Hematopoietic multipotent progenitor cell treated with erythropoietin and hydrocortisone succinate and interleukin-3 and kit ligand, for 15 days (in vitro differentiated cells): Measurements from ENCODE around the gene CCN2.

Experiments
- DNase-seq: peaks from one replicate; pipeline ENCODE4 v3.0.0-alpha.2; 2015; ENCODE audit warnings: low spot score

Gene CCN2

GRCh38 chr6:131950767-131951575 is at the start of gene CCN2:
Gene CCN2, minus strand, starts transcription at chr6:131951372. Its CDS starts 200 bp downstream, at chr6:131951172.
- no peak for DNase-seq

GRCh38 chr6:132000296-132000695 is 49.1 kb upstream of the CCN2 start:
- DNase-seq, result no peak

DNA sequence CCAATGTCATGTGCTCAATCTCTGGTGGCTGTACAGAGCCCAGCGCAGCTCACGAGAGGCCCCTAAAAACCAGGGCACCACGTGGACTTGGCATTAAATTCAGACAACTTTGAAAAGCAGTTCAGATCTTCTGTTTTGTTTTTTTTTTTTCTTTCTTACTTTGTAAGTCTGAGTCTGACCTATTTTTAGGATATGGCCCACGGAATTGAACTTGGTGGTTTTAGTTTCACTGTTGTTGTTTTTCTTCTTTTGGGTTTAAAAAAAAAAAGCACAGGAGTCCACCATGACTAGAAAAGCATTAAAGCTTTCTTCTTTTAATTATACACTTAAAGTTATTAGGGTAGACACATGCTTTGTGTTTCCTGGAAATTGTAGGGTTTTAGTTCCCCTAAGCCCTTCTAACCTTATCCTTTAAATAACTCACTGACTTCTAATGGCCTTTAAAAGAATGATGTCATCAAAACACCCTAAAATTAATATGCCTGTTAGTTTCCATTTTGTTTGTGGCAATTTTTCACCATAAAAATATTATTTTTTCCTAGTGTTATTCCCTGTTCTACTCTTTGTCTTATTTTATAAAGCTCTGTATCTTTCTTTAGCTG is 48.5 kb upstream of the CCN2 start:
- DNase-seq, result no peak

DNA sequence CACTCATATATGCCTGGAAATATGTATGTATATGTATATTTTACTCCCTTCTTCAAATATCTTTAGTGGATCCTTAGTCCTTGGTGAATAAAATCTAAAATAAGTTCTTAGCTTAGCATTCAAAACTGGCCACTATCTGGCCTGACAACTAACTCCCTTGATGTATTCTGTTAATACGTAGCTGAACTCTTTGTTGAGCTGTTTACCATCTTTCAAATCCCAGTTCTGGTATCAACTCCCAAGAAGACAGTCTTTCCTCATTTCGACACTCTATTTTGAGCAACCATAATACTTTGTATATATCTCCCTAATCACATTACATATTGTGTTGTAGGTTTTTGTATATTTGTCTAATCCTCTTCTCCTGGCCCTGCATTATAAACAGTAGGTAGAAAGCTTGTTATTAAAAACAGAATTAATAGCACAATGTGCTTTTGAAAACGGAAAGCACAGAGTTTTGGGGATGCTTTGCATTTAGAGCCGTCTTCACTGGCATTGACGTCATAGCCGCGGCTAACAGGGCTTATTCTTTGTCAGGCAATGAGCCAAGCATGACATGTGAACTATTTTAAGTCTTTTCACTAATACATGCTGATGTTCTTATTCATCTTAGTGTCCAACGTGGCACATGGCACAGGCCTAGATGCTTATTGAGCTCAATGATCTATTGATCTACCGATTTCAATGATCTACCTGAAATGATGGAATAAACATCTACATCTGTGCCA is 47.2 kb upstream of the CCN2 start:
- no peak for DNase-seq

DNA sequence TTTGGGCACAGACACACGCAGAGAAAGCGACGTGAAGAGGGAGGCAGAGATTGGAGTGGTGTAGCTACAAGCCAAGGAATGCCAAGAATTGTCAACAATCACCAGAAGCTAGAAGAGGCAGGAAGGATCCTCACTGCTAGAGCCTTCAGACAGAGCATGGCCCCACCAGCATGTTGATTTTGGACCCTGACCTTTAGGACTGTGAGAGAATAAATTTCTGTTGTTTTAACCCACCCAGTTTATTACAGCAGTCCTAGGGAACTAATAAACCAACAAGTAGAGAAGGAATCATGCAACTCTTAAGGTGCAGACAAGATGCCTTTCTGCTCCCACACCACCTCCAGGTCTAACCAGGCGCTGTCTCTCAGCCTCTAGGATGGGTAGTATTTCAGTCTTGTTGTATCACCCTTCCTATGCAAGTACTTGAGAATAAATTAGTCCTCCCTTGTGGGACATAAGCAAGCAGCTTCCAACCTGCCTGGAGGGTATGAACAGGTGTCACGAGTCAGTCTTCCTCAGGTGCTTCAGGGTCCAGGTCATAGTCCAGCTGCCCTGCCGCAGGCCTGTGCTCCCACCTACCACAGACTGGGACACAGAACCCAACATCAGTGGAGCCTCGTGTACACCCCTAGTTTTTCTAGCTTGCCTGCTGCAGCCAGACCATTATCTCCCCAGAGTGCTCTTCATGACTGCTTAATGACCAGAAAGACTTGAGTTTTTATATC is 46.4 kb upstream of the CCN2 start:
- DNase-seq, result no peak

DNA sequence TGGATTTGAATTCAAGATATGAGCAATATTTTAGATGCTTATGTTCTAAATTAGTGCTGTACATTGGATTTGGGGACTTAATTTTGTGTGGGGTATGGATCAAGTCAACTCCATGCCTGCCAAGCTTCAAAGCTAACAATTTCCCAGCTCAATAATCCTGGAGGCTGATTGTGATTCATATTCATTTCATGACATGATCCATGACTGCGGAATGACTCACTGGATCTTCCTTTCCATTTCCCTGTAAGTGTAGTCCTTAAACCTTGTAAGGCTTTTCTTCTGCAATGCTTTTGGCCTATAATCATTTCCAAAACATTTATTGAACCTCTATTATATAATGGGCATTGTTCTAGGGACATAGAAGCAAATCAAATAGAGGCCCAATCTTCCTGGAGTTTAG is 44.7 kb upstream of the CCN2 start:
- no peak for DNase-seq

GRCh38 chr6:131992557-131992956 is 41.4 kb upstream of the CCN2 start:
- DNase-seq, result no peak

- no peak for DNase-seq
Observed at GRCh38 chr6:131989036-131989435, 37.9 kb upstream of the CCN2 start.

DNA sequence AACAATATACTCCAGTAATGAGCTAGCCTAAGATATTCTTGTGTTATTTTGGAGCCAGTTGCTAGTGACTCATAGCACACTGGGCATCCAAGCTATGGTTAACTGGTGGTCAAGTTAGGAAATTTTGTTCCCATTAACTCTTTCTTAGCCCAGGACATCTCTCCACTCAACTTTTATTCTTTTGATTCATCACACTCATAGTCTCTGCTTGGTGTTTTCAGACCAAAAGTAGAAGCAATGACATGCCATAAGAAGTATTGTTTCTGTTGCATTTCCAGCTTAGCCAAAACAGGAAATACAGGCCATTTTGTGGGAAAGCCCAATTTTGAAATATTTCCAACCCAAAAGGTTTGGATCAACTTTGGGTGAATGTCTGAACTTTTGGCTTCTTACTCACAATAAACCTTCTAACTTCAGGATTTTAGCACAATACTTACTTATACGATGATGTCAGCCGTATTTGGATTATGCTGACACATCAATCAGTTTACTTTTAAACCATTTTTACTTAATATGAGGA is 31.6 kb upstream of the CCN2 start:
- DNase-seq, result no peak

GRCh38 chr6:131981624-131981978 is 30.4 kb upstream of the CCN2 start:
- no peak for DNase-seq

GRCh38 chr6:131980791-131981623 is 29.8 kb upstream of the CCN2 start:
- DNase-seq, result no peak

DNA sequence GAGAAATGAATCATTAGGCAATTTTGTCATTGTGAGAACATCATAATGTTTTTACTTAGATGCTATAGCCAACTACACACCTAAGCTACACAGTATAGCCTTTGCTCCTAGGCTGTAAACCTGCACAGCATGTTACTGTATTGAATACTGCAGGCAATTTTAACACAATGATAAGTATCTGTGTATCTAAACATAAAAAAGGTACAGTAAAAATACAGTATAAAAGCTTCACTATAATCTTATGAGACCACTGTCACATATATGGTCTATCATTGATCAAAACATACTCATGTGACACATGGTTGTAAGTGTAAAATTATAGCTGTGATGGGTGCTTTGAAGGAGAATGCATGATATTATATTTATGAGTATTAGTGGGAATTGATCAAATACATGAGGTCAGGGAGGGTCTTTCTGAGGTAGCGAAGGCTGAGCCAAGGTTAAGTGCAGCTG is 29.2 kb upstream of the CCN2 start:
- no peak for DNase-seq

GRCh38 chr6:131979515-131980337 is 28.6 kb upstream of the CCN2 start:
- no peak for DNase-seq

GRCh38 chr6:131978522-131978921 is 27.4 kb upstream of the CCN2 start:
- DNase-seq, result no peak

GRCh38 chr6:131976545-131977061 is 25.4 kb upstream of the CCN2 start:
- DNase-seq, result no peak

DNA sequence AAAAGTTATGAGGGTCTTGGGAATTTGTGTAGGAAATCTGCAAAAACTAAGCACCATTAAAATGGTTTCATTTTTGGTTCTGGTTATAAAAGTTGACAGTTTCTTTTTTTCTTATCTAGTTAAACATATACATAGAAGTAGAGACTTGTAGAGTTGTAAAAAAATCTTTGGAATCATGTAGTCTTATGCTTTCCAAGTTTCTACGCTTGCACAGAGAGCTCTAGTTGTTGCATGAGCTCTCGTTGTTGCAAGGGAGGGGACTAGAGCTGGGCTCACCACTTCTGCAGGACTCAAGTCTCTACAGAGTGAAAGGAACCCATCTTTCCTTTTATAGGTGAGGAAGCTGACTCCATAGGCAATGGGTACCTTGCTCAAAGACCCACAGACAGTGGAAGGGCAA is 21.6 kb upstream of the CCN2 start:
- no peak for DNase-seq

GRCh38 chr6:131970076-131970859 is 19.1 kb upstream of the CCN2 start:
- no peak for DNase-seq

- DNase-seq, result no peak
Observed at GRCh38 chr6:131968656-131969055, 17.5 kb upstream of the CCN2 start.

DNA sequence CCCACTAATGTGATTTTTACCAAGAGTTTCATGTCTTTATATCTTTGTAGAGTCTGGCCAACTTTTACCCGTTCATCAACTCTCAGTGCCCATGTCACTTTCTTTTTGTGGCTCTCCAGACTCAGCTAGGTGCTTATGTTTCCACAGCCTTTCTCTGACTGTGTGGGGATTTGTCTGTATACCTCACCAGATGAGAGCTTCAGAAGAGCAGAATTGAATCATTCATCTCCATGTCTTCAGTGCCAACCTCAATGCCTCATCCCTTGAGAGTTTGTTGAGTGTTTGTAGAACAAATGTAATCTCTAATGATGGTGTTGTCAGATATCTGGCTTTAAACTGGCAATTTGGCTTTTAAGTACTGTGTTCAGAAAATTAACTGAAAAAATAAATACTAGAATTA is 16.8 kb upstream of the CCN2 start:
- no peak for DNase-seq
